CD4-positive, alpha-beta T cell treated with Interferon gamma for 1 hour (primary cell): ENCODE data around the gene FUT7.

Experiments used
- DNase-seq: peaks from one replicate; pipeline ENCODE4 v3.0.0-alpha.2; 2020

The FUT7 gene

GRCh38 chr9:136982232-136983051 lies 49.4 kb downstream of the FUT7 start, which contains the start of gene LCNL1:
LCNL1 (plus strand) TSS chr9:136982993; CDS start chr9:136983587, 594 bp downstream.
- DNase-seq: no peak

GRCh38 chr9:136981588-136982231 lies 50.2 kb downstream of the FUT7 start:
- DNase-seq: no peak

- no peak for DNase-seq
Observed at GRCh38 chr9:136980669-136981478, 51.0 kb downstream of the FUT7 start.
